PC-3 (cell line): ENCODE data around the gene SLC35B1. TPM values are rescaled to one million over a fixed set of nuclear protein-coding genes. Genes with fewer than 3 reads are reported as not detected.

Source experiments
- ATAC-seq: fragments of 200-7000 bp; cut with Tn5 transposase; 2 replicates; pipeline ENCODE4 v1.9.1; 2020; ENCODE audit warnings: mild to moderate bottlenecking, moderate library complexity
- BruUV-seq: library from RNA; stranded (reverse); fragments of 400-500 nt; replicated peaks from 2 replicates; lab custom pipeline; 2021; lab: Mats Ljungman, UMichigan
- CTCF ChIA-PET: fragments of 300-600 bp; sonication (Branson Sonifier 250); formaldehyde crosslinking; loops from one replicate; lab custom pipeline; 2022; ENCODE audit warnings: antibody characterized with exemption; lab: Charles Lee
- POLR2A ChIA-PET: fragments of 300-600 bp; sonication (Branson Sonifier 250); formaldehyde crosslinking; loops from one replicate; lab custom pipeline; 2022; ENCODE audit warnings: antibody characterized with exemption; ENCODE audit not compliant: unreplicated experiment; lab: Charles Lee
- DNase-seq: peaks from one replicate; pipeline ENCODE4 v3.0.0-alpha.2; 2015
- H2AFZ ChIP-seq: fragments of 300-600 bp; sonication (generic); 2 replicates; pipeline ENCODE4 v1.6.0; 2016; ENCODE audit warnings: antibody characterized with exemption, low read length
- H3F3A ChIP-seq: fragments of 300-600 bp; sonication (generic); one replicate; pipeline ENCODE4 v1.6.0; 2017; ENCODE audit warnings: antibody characterized with exemption, low read length, control low read depth, mild to moderate bottlenecking; ENCODE audit not compliant: unreplicated experiment
- H3K27ac ChIP-seq: fragments of 300-600 bp; sonication (generic); 2 replicates; pipeline ENCODE4 v1.5.1; 2016; ENCODE audit warnings: mild to moderate bottlenecking, low read length
- H3K27me3 ChIP-seq: fragments of 300-600 bp; sonication (generic); 2 replicates; pipeline ENCODE4 v1.6.1; 2016; ENCODE audit warnings: low read length, mixed read lengths
- H3K36me3 ChIP-seq: fragments of 300-600 bp; sonication (generic); 2 replicates; pipeline ENCODE4 v1.6.1; 2016; ENCODE audit warnings: low read depth, mixed run types, low read length, mixed read lengths
- H3K4me1 ChIP-seq: fragments of 300-600 bp; sonication (generic); 2 replicates; pipeline ENCODE4 v1.5.1; 2016; ENCODE audit warnings: low read length; ENCODE audit not compliant: insufficient read depth
- H3K4me2 ChIP-seq: fragments of 300-600 bp; sonication (generic); 2 replicates; pipeline ENCODE4 v1.6.0; 2016; ENCODE audit warnings: low read length
- H3K4me3 ChIP-seq: fragments of 300-600 bp; sonication (generic); 2 replicates; pipeline ENCODE4 v1.5.1; 2016; ENCODE audit warnings: mild to moderate bottlenecking, low read length, mixed read lengths
- H3K79me2 ChIP-seq: fragments of 300-600 bp; sonication (generic); 2 replicates; pipeline ENCODE4 v1.6.1; 2017; ENCODE audit warnings: low read length, mixed read lengths
- H3K9ac ChIP-seq: fragments of 300-600 bp; sonication (generic); 2 replicates; pipeline ENCODE4 v1.6.0; 2016; ENCODE audit warnings: mild to moderate bottlenecking, low read length
- H3K9me2 ChIP-seq: fragments of 300-600 bp; sonication (generic); replicated peaks from 2 replicates; pipeline ENCODE4 v1.6.1; 2016; ENCODE audit warnings: mixed run types, low read length, mixed read lengths
- H3K9me3 ChIP-seq: fragments of 300-600 bp; sonication (generic); 2 replicates; pipeline ENCODE4 v1.6.1; 2016; ENCODE audit warnings: low read length, mixed read lengths
- H4K20me1 ChIP-seq: fragments of 300-600 bp; sonication (generic); 2 replicates; pipeline ENCODE4 v1.6.1; 2016; ENCODE audit warnings: low read length, mixed read lengths
- EZH2 ChIP-seq: fragments of 300-600 bp; sonication (generic); IDR thresholded peaks from one replicate; pipeline ENCODE4 v1.6.1; 2017; ENCODE audit warnings: antibody characterized with exemption, mild to moderate bottlenecking, low read length; ENCODE audit not compliant: unreplicated experiment
- EZH2phosphoT487 ChIP-seq: fragments of 300-600 bp; sonication (generic); IDR thresholded peaks from 2 replicates; pipeline ENCODE4 v1.6.1; 2018; ENCODE audit warnings: mild to moderate bottlenecking, antibody characterized with exemption, low read length, borderline replicate concordance
- intact Hi-C: fragments of 100-400 bp; cut with micrococcal nuclease; formaldehyde crosslinking; loops from 2 replicates; pipeline ENCODE4 v1.9.0; 2023
- total RNA-seq: library from RNA; depleted of rRNA; stranded (reverse); fragments of >200 nt; gene quantifications from 2 replicates; pipeline ENCODE4 v1.2.3, GENCODE V29; 2014
- TF ChIP-seq, protein P1 (sequence below): fragments of 300-600 bp; sonication (generic); conservative IDR thresholded peaks from 2 replicates; pipeline ENCODE4 v1.5.1; 2017; ENCODE audit warnings: antibody characterized with exemption, low read depth, mild to moderate bottlenecking, low read length

The SLC35B1 gene
- total RNA-seq, 1 experiment from 2014 or later, result 211 TPM

GRCh38 chr17:49681106-49681979 lies 26.4 kb downstream of the SLC35B1 start:
- Histone ChIP-seq H3K9ac (no peak overlapping the region), H2AFZ (peak overlapping the region; percentile 37; the same call in 1 of the 2 replicates), H3K79me2 (peaks cover 11% of the 10 kb centered on the region), H3K4me2 (no peak overlapping the region), H3K27ac (no peak overlapping the region), H3F3A (no peaks in the 10 kb centered on the region), H3K27me3 (no peaks in the 10 kb centered on the region), H3K9me2 (no peaks in the 10 kb centered on the region), H3K9me3 (no peaks in the 10 kb centered on the region), H3K36me3 (no peaks in the 10 kb centered on the region), H3K4me3 (no peak overlapping the region), H3K4me1 (peaks cover 4% of the 10 kb centered on the region), H4K20me1 (no peaks in the 10 kb centered on the region)
- POLR2A ChIA-PET, result interaction anchor here (0.6 kb wide), 1 partner anchor 56 kb away, joined by 6 read pairs; no protein-coding TSS in a partner anchor
- CTCF ChIA-PET, result interaction anchor here (0.6 kb wide), 1 partner anchor 115 kb away, joined by 7 read pairs; no protein-coding TSS in a partner anchor
- ATAC-seq (no peak), DNase-seq (no peak)
- TF ChIP-seq, protein P1, sequence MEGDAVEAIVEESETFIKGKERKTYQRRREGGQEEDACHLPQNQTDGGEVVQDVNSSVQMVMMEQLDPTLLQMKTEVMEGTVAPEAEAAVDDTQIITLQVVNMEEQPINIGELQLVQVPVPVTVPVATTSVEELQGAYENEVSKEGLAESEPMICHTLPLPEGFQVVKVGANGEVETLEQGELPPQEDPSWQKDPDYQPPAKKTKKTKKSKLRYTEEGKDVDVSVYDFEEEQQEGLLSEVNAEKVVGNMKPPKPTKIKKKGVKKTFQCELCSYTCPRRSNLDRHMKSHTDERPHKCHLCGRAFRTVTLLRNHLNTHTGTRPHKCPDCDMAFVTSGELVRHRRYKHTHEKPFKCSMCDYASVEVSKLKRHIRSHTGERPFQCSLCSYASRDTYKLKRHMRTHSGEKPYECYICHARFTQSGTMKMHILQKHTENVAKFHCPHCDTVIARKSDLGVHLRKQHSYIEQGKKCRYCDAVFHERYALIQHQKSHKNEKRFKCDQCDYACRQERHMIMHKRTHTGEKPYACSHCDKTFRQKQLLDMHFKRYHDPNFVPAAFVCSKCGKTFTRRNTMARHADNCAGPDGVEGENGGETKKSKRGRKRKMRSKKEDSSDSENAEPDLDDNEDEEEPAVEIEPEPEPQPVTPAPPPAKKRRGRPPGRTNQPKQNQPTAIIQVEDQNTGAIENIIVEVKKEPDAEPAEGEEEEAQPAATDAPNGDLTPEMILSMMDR, result no peak
- no peak for TF ChIP-seq EZH2phosphoT487
- no peak for TF ChIP-seq EZH2
- BruUV-seq, result no TSS peak
- intact Hi-C loops, result no loop called here

GRCh38 chr17:49680314-49680713 lies 27.4 kb downstream of the SLC35B1 start:
- no peak overlapping the region for H3K9ac ChIP-seq
- DNase-seq (no peak), ATAC-seq (no peak)
- H3F3A ChIP-seq, result no peaks in the 10 kb centered on the region
- H2AFZ ChIP-seq, result no peak overlapping the region
- peaks cover 21% of the 10 kb centered on the region for H3K79me2 ChIP-seq
- H3K9me3 ChIP-seq, result no peaks in the 10 kb centered on the region
- H3K4me3 ChIP-seq, result no peak overlapping the region
- ChIA-PET CTCF (no interaction called here), POLR2A (no interaction called here)
- H3K27me3 ChIP-seq, result no peaks in the 10 kb centered on the region
- H3K9me2 ChIP-seq, result no peaks in the 10 kb centered on the region
- H4K20me1 ChIP-seq, result 0 out of 2 replicates have a peak, but pooled peaks cover 5% of the 10 kb centered on the region
- no peak for TF ChIP-seq EZH2phosphoT487
- TF ChIP-seq, protein P1, result no peak
- no peak for TF ChIP-seq EZH2
- no TSS peak for BruUV-seq
- intact Hi-C loops, result no loop called here
- H3K36me3 ChIP-seq, result peaks cover 2% of the 10 kb centered on the region; the same call in 1 of the 2 replicates
- H3K4me2 ChIP-seq, result no peak overlapping the region
- no peak overlapping the region for H3K27ac ChIP-seq
- H3K4me1 ChIP-seq, result peaks cover 14% of the 10 kb centered on the region
